Kidney (tissue), 14 donors: Measurements from ENCODE around the gene GATA1. TPM values are rescaled to one million over a fixed set of nuclear protein-coding genes. Genes with fewer than 3 reads are reported as not detected.

Experiments used
- DNase-seq, 5 donors: peaks; one replicate each; pipeline ENCODE4 v3.0.0-alpha.2; 2013 to 2020
- FAIRE-seq: peaks from 2 replicates; lab custom pipeline; 2012; peaks lifted over from hg19 to GRCh38; lab: Jason Lieb, UNC
- H3K27ac ChIP-seq, 2 donors: one replicate each; pipeline ENCODE4 v1.7.0; 2013; ENCODE audit warnings: low read depth in 2 of 2, low read length in 2 of 2, inconsistent platforms in 1 of 2
- H3K27me3 ChIP-seq: one replicate; pipeline ENCODE4 v1.7.1; 2013; ENCODE audit warnings: low read length, inconsistent platforms; ENCODE audit not compliant: control insufficient read depth, insufficient read depth
- H3K36me3 ChIP-seq, 3 donors: one replicate each; pipeline versions ENCODE4 v1.7.0 to v1.7.1; 2013; ENCODE audit warnings: low read length in 3 of 3, control low read depth in 1 of 3, inconsistent platforms in 1 of 3; ENCODE audit not compliant: insufficient read depth in 3 of 3, control insufficient read depth in 2 of 3
- H3K4me1 ChIP-seq, 3 donors: one replicate each; pipeline versions ENCODE4 v1.7.0 to v1.7.1; 2013; ENCODE audit warnings: low read length in 3 of 3, inconsistent platforms in 1 of 3, low read depth in 1 of 3; ENCODE audit not compliant: control insufficient read depth in 2 of 3, insufficient read depth in 2 of 3
- H3K4me3 ChIP-seq, 3 donors: one replicate each; pipeline versions ENCODE4 v1.7.0 to v1.8.1; 2013; ENCODE audit warnings: low read length in 3 of 3, control low read depth in 1 of 3, inconsistent platforms in 1 of 3
- H3K9ac ChIP-seq, 3 donors: one replicate each; pipeline versions ENCODE4 v1.7.0 to v1.7.1; 2013; ENCODE audit warnings: low read length in 3 of 3, control low read depth in 1 of 3, inconsistent platforms in 1 of 3
- H3K9me3 ChIP-seq, 3 donors: one replicate each; pipeline versions ENCODE4 v1.7.0 to v1.7.1; 2013; ENCODE audit warnings: low read length in 3 of 3, control low read depth in 1 of 3, inconsistent platforms in 1 of 3; ENCODE audit not compliant: control insufficient read depth in 2 of 3, insufficient read depth in 1 of 3
- intact Hi-C: fragments of 100-400 bp; cut with DNase I; formaldehyde crosslinking; loops from one replicate; pipeline ENCODE4 v1.11.1; 2022
- polyA plus RNA-seq: library from polyadenylated mRNA; stranded (reverse); fragments of 350-450 nt; fragmentation: Illumina TruSeq; extraction: RNeasy Lipid Tissue Mini Kit (QIAGEN cat#74804); gene quantifications from one replicate; pipeline ENCODE4 v1.2.3, GENCODE V29; 2014; ENCODE audit warnings: low read depth, low replicate concordance; ENCODE audit not compliant: insufficient read depth
- total RNA-seq: library from RNA; stranded (reverse); fragmentation: NEBNext Ultra II Directional; extraction: Animal tissue kit (Norgen Biotek cat#: 25700); gene quantifications from one replicate; pipeline ENCODE4 v1.2.1, GENCODE V29; 2021
- TF ChIP-seq, protein P1 (sequence below): IDR thresholded peaks from 3 replicates; pipeline ENCODE4 v1.5.1; 2012; ENCODE audit warnings: mild to moderate bottlenecking, moderate library complexity, borderline replicate concordance; ENCODE audit not compliant: insufficient read depth; ENCODE audit errors: extremely low read depth
- donor health status: control.
- donor health status: control.
- donor health status: control.
- donor health status: control.
- donor health status: control.
- donor health status: DM: yes; HTN: yes; CAD: no.
- donor health status: Normal renal cell carcinoma (clear cell type).

Gene GATA1
- total and polyA plus RNA-seq, 2 donors from 2014 or later = 0.60 TPM; not detected in 1

DNA sequence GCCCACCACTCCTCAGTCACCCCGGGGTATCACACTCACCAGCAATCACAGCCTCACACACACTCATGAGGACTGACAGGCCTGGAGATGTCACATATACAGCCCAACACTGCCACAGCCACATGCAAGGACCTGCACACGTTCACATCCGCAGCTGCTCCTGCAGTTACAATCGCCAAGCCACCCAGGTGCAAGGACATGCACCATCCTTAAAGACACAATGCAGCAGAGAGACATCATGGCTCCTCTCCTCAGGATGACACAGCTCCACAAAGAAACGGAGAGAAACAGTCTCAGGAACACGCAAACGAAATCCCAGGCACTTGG is 48.0 kb downstream of the GATA1 start:
- intact Hi-C loops = no loop called here
- peaks cover 0 to 7% (median 0%) of the 10 kb centered on the region in 3 donors for H3K4me1 ChIP-seq
- FAIRE-seq = no peak
- TF ChIP-seq, protein P1, sequence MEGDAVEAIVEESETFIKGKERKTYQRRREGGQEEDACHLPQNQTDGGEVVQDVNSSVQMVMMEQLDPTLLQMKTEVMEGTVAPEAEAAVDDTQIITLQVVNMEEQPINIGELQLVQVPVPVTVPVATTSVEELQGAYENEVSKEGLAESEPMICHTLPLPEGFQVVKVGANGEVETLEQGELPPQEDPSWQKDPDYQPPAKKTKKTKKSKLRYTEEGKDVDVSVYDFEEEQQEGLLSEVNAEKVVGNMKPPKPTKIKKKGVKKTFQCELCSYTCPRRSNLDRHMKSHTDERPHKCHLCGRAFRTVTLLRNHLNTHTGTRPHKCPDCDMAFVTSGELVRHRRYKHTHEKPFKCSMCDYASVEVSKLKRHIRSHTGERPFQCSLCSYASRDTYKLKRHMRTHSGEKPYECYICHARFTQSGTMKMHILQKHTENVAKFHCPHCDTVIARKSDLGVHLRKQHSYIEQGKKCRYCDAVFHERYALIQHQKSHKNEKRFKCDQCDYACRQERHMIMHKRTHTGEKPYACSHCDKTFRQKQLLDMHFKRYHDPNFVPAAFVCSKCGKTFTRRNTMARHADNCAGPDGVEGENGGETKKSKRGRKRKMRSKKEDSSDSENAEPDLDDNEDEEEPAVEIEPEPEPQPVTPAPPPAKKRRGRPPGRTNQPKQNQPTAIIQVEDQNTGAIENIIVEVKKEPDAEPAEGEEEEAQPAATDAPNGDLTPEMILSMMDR = no peak
- no peaks in the 10 kb centered on the region for H3K9me3 ChIP-seq
- no peak overlapping the region for H3K27ac ChIP-seq
- no peaks in the 10 kb centered on the region for H3K36me3 ChIP-seq
- no peak overlapping the region for H3K9ac ChIP-seq
- H3K27me3 ChIP-seq = peaks cover 2% of the 10 kb centered on the region
- no peak for DNase-seq
- H3K4me3 ChIP-seq = peak overlapping the region; percentile 46 to 68 (median 56)

DNA sequence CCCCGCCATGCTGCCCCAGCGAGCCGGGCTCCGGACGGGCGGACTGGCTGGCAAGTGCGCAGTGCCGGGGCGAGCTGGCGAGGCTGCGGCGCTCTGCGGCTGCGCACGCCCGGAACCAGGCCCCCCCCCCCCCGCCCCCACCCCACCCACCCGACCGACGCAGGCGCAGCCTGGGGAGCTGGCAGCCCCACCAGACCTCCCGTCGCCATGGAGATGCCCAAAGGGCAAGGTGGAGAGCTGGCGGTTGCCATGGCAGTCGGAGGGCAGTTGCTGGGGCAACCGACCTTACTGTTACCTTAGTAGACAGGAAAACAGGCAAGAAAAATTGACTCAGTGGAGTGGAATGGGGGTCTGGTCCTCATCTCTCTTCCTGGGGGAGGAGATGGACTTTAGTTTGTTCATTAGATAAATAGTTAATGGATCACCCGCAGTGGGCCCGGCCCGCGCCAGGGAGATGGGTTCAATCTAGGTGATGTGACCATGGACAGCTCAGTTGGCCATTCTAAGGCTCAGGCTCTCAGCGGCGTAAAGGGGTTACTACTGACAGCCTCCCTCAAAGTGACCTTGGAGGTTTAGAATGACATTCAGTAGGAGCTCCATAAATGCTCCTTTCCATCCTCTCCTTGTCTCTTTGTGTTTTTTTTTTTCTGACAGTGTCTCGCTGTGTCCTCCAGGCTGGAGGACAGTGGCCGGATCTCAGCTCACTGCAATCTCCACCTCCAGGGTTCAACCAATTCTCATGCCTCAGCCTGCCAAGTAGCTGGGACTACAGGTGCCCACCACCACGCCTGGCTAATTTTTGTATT is 49.3 kb downstream of the GATA1 start, which contains the start of gene PCSK1N:
Gene PCSK1N, minus strand, starts transcription at position 87 of the 806 bp plus-strand sequence. Its CDS starts 78 bp downstream, at position 9.
- Histone ChIP-seq H3K4me1 (peaks cover 0 to 7% (median 0%) of the 10 kb centered on the region in 3 donors), H3K9ac (peak within 1 kb of the TSS in 2 of 3 donors; percentile 19 to 22), H3K4me3 (peak within 1 kb of the TSS; percentile 46 to 68 (median 56)), H3K27me3 (peaks cover 2% of the 10 kb centered on the region), H3K27ac (no peak within 1 kb of the TSS), H3K9me3 (no peaks in the 10 kb centered on the region), H3K36me3 (no peaks in the 10 kb centered on the region)
- FAIRE-seq (no peak), DNase-seq (peak; percentile 87 to 92 (median 88))
- intact Hi-C loops = no loop called here
- TF ChIP-seq, protein P1 = no peak

DNA sequence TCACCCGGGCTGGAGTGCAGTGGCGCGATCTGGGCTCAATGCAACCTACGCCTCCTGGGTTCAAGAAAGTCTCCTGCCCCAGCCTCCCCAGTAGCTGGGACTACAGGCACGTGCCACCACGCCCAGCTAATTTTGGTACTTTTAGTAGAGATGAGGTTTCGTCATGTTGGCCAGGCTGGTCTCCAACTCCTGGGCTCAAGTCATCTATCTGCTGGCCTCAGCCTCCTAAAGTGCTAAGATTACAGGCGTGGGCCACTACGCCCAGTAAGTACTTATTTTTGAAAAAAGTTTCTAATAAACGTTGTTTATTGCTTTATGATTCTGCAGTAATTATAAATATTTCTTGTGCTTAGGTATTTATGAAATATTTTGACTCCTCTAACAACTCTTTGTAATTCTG is 53.3 kb downstream of the GATA1 start:
- FAIRE-seq (no peak), DNase-seq (no peak)
- H3K9me3 ChIP-seq = no peaks in the 10 kb centered on the region
- H3K36me3 ChIP-seq = no peaks in the 10 kb centered on the region
- intact Hi-C loops = no loop called here
- no peak overlapping the region for H3K9ac ChIP-seq
- H3K4me1 ChIP-seq = peaks cover 0 to 3% (median 0%) of the 10 kb centered on the region in 3 donors
- H3K27ac ChIP-seq = no peak overlapping the region
- peaks cover 2% of the 10 kb centered on the region for H3K27me3 ChIP-seq
- no peak overlapping the region for H3K4me3 ChIP-seq
- TF ChIP-seq, protein P1 = no peak

Other genes with a start within 250 kb of the GATA1 start
- 16.3 TPM for gene TBC1D25, start 246.9 kb upstream of the GATA1 start, total RNA-seq
- 6.0 TPM for gene TBC1D25, start 246.9 kb upstream of the GATA1 start, polyA plus RNA-seq
- 265 TPM for gene RBM3, start 212.1 kb upstream of the GATA1 start, total RNA-seq
- gene RBM3, start 212.1 kb upstream of the GATA1 start, polyA plus RNA-seq = 86.9 TPM
- 177 TPM for gene WDR13, start 189.1 kb upstream of the GATA1 start, total RNA-seq
- gene WDR13, start 189.1 kb upstream of the GATA1 start, polyA plus RNA-seq = 201 TPM
- 14.2 TPM for gene WAS, start 102.8 kb upstream of the GATA1 start, total RNA-seq
- 2.2 TPM for gene WAS, start 102.8 kb upstream of the GATA1 start, polyA plus RNA-seq
- 5.0 TPM for gene SUV39H1, start 89.9 kb upstream of the GATA1 start, total RNA-seq
- gene SUV39H1, start 89.9 kb upstream of the GATA1 start, polyA plus RNA-seq = 2.8 TPM
- gene GLOD5, start 24.8 kb upstream of the GATA1 start, total RNA-seq = 0.94 TPM
- gene GLOD5, start 24.8 kb upstream of the GATA1 start, polyA plus RNA-seq = 12.6 TPM
- 96.9 TPM for gene HDAC6, start 15.5 kb downstream of the GATA1 start, total RNA-seq
- 123 TPM for gene HDAC6, start 15.5 kb downstream of the GATA1 start, polyA plus RNA-seq
- 0.19 TPM for gene ERAS, start 39.9 kb downstream of the GATA1 start, total RNA-seq
- gene ERAS, start 39.9 kb downstream of the GATA1 start, polyA plus RNA-seq = 0.43 TPM
- gene PCSK1N, start 49.0 kb downstream of the GATA1 start, total RNA-seq = 131 TPM
- 331 TPM for gene PCSK1N, start 49.0 kb downstream of the GATA1 start, polyA plus RNA-seq
- gene TIMM17B, start 111.2 kb downstream of the GATA1 start, total RNA-seq = 44.8 TPM
- gene TIMM17B, start 111.2 kb downstream of the GATA1 start, polyA plus RNA-seq = 109 TPM
- gene PQBP1, start 111.3 kb downstream of the GATA1 start, total RNA-seq = 61.3 TPM
- 93.4 TPM for gene PQBP1, start 111.3 kb downstream of the GATA1 start, polyA plus RNA-seq
- 34.2 TPM for gene SLC35A2, start 125.1 kb downstream of the GATA1 start, total RNA-seq
- gene SLC35A2, start 125.1 kb downstream of the GATA1 start, polyA plus RNA-seq = 29.3 TPM
- 29.6 TPM for gene PIM2, start 132.4 kb downstream of the GATA1 start, total RNA-seq
- gene PIM2, start 132.4 kb downstream of the GATA1 start, polyA plus RNA-seq = 8.7 TPM
- 56.2 TPM for gene OTUD5, start 171.0 kb downstream of the GATA1 start, total RNA-seq
- 40.2 TPM for gene OTUD5, start 171.0 kb downstream of the GATA1 start, polyA plus RNA-seq
- gene KCND1, start 185.3 kb downstream of the GATA1 start, total RNA-seq = 2.2 TPM
- gene KCND1, start 185.3 kb downstream of the GATA1 start, polyA plus RNA-seq = 0.92 TPM
- gene GRIPAP1, start 215.7 kb downstream of the GATA1 start, total RNA-seq = 52.8 TPM
- gene GRIPAP1, start 215.7 kb downstream of the GATA1 start, polyA plus RNA-seq = 24.0 TPM